HUES6 (cell line): ENCODE data around the gene MKRN2OS.

ENCODE experiments used
- H3K27ac ChIP-seq: 2 replicates; pipeline ENCODE4 v1.7.0; 2013; ENCODE audit warnings: low read depth, mild to moderate bottlenecking, low read length, inconsistent platforms
- H3K27me3 ChIP-seq: 2 replicates; pipeline ENCODE4 v1.6.1; 2013; ENCODE audit warnings: low read length; ENCODE audit not compliant: control insufficient read depth, insufficient read depth
- H3K36me3 ChIP-seq: 2 replicates; pipeline ENCODE4 v1.6.1; 2013; ENCODE audit warnings: low read length; ENCODE audit not compliant: control insufficient read depth, insufficient read depth
- H3K4me1 ChIP-seq: 2 replicates; pipeline ENCODE4 v1.6.1; 2013; ENCODE audit warnings: low read length; ENCODE audit not compliant: control insufficient read depth, insufficient read depth
- H3K4me3 ChIP-seq: 2 replicates; pipeline ENCODE4 v1.5.1; 2013; ENCODE audit warnings: low read depth, low read length
- H3K9ac ChIP-seq: one replicate; pipeline ENCODE4 v1.6.1; 2013; ENCODE audit warnings: mild to moderate bottlenecking, low read length
- H3K9me3 ChIP-seq: 2 replicates; pipeline ENCODE4 v1.6.1; 2013; ENCODE audit warnings: low read depth, low read length; ENCODE audit not compliant: control insufficient read depth, insufficient read depth

Gene MKRN2OS

GRCh38 chr3:12582730-12583129 is 37.4 kb upstream of the MKRN2OS start:
- Histone ChIP-seq H3K9me3 (no peaks in the 10 kb centered on the region), H3K36me3 (peaks cover 94% of the 10 kb centered on the region), H3K9ac (no peak overlapping the region), H3K4me1 (no peaks in the 10 kb centered on the region), H3K27me3 (no peaks in the 10 kb centered on the region), H3K27ac (no peak overlapping the region), H3K4me3 (no peak overlapping the region)

DNA sequence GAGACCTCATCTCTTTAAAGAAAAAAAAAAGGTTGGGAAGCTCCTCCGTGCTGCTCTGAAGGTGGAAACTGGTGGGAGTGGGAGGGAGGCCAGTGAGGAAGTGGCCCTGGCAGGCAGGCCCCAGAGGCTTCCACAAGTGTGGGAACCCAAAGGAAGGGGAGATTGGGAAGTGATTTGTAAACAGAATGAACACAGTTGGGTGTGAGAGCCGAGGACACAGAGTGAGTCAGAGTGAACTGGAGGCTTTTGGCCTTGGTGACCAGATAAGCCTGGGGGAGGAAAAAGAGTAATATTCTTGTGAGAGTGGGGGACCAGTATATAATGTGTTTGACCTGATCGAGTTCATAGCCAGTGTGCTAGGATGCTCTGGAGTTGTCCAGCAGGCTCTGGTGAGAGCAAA is 34.6 kb upstream of the MKRN2OS start:
- H3K36me3 ChIP-seq = peaks cover 94% of the 10 kb centered on the region
- no peak overlapping the region for H3K27ac ChIP-seq
- no peaks in the 10 kb centered on the region for H3K27me3 ChIP-seq

GRCh38 chr3:12579456-12579855 is 34.2 kb upstream of the MKRN2OS start:
- Histone ChIP-seq H3K27ac (no peak overlapping the region), H3K9ac (no peak overlapping the region), H3K4me1 (no peaks in the 10 kb centered on the region), H3K27me3 (no peaks in the 10 kb centered on the region), H3K4me3 (no peak overlapping the region), H3K9me3 (no peaks in the 10 kb centered on the region), H3K36me3 (peaks cover 94% of the 10 kb centered on the region)

More for the DNA sequence above, 34.6 kb upstream of the MKRN2OS start:
- Histone ChIP-seq H3K9me3 (no peaks in the 10 kb centered on the region), H3K9ac (no peak overlapping the region), H3K4me3 (no peak overlapping the region), H3K4me1 (no peaks in the 10 kb centered on the region)

DNA sequence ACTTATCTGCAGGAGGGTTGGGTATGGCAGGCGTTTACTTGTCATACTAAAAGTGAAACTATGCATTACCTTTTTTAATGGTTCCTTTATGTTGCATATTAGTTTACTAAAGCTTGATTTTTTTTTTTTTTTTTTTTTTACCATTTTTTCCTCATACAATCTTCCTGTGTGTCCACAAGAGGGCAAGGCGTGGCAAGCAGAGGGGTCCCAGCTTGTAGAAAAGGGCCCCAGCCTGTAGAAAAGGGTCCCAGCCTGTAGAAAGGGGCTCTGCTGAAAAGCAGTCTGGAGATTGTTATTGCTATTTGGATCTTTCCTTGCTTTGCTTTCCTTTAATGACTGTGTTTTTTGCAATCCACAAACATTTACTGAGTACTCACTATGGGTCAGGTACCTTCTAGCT is 33.4 kb upstream of the MKRN2OS start:
- Histone ChIP-seq H3K4me1 (no peaks in the 10 kb centered on the region), H3K27me3 (no peaks in the 10 kb centered on the region), H3K9ac (no peak overlapping the region), H3K4me3 (no peak overlapping the region), H3K9me3 (no peaks in the 10 kb centered on the region), H3K36me3 (peaks cover 94% of the 10 kb centered on the region), H3K27ac (no peak overlapping the region)

DNA sequence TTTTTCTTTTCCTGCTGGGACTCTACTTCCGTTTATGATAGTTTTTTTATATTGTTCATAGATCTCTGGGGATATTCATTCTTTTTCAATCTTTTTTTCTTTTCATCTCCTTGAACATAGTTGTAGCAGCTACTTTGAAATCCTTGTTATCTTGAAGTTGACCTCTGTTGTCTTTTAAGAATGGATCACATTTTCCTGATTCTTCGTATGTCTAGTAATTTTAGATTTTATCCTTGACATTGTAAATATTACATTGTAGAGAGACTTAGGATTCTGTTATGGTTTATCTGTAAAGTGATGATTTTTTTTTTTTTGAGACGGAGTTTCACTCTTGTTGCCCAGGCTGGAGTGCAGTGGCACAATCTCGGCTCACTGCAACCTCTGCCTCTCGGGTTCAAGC is 32.1 kb upstream of the MKRN2OS start:
- no peaks in the 10 kb centered on the region for H3K4me1 ChIP-seq
- peaks cover 93% of the 10 kb centered on the region for H3K36me3 ChIP-seq
- H3K27me3 ChIP-seq = no peaks in the 10 kb centered on the region
- no peak overlapping the region for H3K4me3 ChIP-seq
- no peak overlapping the region for H3K9ac ChIP-seq
- no peak overlapping the region for H3K27ac ChIP-seq
- H3K9me3 ChIP-seq = no peaks in the 10 kb centered on the region

DNA sequence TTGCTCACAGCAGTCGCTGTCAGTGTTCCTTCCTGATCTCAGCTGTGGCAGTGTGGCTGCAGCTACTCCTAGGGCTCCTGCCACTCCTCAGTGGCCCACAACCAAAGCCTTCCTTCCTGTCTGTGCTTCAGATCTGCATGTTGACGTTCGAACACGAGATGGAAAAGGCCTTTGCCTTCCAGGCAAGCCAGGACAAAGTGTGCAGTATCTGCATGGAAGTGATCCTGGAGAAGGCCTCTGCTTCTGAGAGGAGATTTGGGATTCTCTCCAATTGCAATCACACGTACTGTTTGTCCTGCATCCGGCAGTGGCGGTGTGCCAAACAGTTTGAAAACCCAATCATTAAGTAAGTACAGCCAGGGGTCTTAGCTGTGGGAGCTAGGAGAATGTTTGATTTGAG is 29.4 kb upstream of the MKRN2OS start:
- H3K4me3 ChIP-seq = no peak overlapping the region
- peaks cover 95% of the 10 kb centered on the region for H3K36me3 ChIP-seq
- H3K27me3 ChIP-seq = no peaks in the 10 kb centered on the region
- H3K9me3 ChIP-seq = no peaks in the 10 kb centered on the region
- H3K4me1 ChIP-seq = no peaks in the 10 kb centered on the region
- no peak overlapping the region for H3K9ac ChIP-seq
- no peak overlapping the region for H3K27ac ChIP-seq

DNA sequence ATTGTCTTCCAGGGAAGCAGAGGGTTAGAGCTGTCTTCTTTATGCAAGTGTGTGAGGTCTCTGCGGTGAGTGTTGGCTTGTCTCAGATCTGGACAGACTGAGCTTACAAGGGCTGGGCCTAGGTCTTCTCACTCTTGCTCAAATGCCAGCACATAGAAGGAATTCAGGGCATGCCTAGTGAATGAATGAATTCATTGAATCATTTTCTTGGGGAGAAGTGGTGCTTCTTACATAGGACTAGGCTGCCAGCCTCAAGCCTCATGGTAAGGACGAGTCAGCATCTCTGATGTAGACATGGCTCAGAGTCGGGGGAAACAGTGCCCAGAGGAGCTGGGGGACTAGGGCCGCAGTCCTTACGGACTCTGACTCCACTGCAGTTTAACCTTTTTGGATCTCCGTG is 28.8 kb upstream of the MKRN2OS start:
- peaks cover 93% of the 10 kb centered on the region for H3K36me3 ChIP-seq
- H3K4me1 ChIP-seq = no peaks in the 10 kb centered on the region
- H3K4me3 ChIP-seq = no peak overlapping the region
- no peaks in the 10 kb centered on the region for H3K27me3 ChIP-seq
- H3K27ac ChIP-seq = no peak overlapping the region
- no peak overlapping the region for H3K9ac ChIP-seq
- no peaks in the 10 kb centered on the region for H3K9me3 ChIP-seq

- Histone ChIP-seq H3K4me3 (no peak overlapping the region), H3K27me3 (no peaks in the 10 kb centered on the region), H3K9ac (no peak overlapping the region), H3K36me3 (peaks cover 83% of the 10 kb centered on the region), H3K9me3 (no peaks in the 10 kb centered on the region), H3K27ac (no peak overlapping the region), H3K4me1 (no peaks in the 10 kb centered on the region)
These were observed 26.7 kb upstream of the MKRN2OS start for GRCh38 chr3:12571986-12572385.

GRCh38 chr3:12569836-12570235 is 24.5 kb upstream of the MKRN2OS start:
- Histone ChIP-seq H3K4me3 (no peak overlapping the region), H3K27ac (no peak overlapping the region), H3K9ac (no peak overlapping the region), H3K27me3 (no peaks in the 10 kb centered on the region), H3K36me3 (peaks cover 61% of the 10 kb centered on the region), H3K4me1 (no peaks in the 10 kb centered on the region), H3K9me3 (no peaks in the 10 kb centered on the region)

- H3K36me3 ChIP-seq = peaks cover 50% of the 10 kb centered on the region
- H3K27ac ChIP-seq = no peak overlapping the region
- H3K9me3 ChIP-seq = no peaks in the 10 kb centered on the region
- no peaks in the 10 kb centered on the region for H3K27me3 ChIP-seq
- no peaks in the 10 kb centered on the region for H3K4me1 ChIP-seq
- no peak overlapping the region for H3K9ac ChIP-seq
- H3K4me3 ChIP-seq = no peak overlapping the region
These were observed 23.4 kb upstream of the MKRN2OS start for GRCh38 chr3:12568747-12569146.

DNA sequence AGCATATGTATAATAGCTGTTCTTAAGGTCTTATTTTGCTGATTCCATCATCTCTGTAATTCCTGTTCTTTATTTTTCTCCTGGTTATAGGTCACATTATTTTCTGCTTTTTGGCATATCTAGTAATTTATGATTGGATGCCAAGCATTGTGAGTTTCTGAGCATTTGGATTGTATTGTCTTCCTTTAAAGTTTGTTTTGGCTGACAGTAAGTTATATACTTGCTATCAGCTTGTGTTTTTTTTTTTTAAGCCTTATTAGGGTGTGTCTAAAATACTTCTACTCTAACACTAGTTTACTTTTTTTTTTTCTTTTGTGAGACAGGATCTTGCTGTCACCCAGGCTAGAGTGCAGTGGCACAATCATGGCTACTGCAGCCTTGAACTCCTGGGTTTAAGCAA is 21.7 kb upstream of the MKRN2OS start:
- Histone ChIP-seq H3K27ac (no peak overlapping the region), H3K27me3 (no peaks in the 10 kb centered on the region), H3K9me3 (no peaks in the 10 kb centered on the region), H3K36me3 (peaks cover 34% of the 10 kb centered on the region), H3K9ac (no peak overlapping the region), H3K4me1 (peaks cover 11% of the 10 kb centered on the region), H3K4me3 (no peak overlapping the region)

- Histone ChIP-seq H3K27me3 (no peaks in the 10 kb centered on the region), H3K4me3 (no peak overlapping the region), H3K9me3 (no peaks in the 10 kb centered on the region), H3K9ac (no peak overlapping the region), H3K27ac (no peak overlapping the region), H3K36me3 (no peaks in the 10 kb centered on the region), H3K4me1 (peaks cover 39% of the 10 kb centered on the region)
These were observed 17.2 kb upstream of the MKRN2OS start for GRCh38 chr3:12562451-12562850.
